Measurements from ENCODE around the gene TCF7L2.

DNA sequence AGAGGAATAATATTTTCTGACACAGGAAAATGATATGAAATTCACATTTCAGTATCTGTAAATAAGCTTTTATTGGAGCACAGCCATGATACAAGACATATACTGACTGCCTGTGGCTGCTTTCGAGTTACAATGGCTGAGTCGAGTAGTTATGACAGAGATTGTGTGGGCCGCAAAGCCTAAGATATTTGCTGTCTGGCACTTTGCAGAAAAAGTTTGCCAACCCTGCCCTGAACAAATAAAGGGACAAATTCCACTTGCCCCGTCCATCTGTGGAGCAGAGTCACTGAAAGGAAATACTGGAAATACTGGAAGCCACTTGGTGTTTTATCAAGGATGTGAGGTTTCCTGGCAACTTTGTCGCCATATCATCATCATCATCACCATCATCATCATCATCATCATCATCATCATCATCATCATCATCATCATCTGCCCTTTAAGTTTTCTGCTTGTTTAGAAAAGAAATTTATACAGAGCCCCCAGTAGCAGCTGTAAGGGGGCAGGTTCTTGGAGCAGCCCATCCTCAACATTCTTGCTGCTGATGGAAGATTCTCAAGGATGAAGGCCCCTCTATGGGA lies 85.8 kb downstream of the TCF7L2 start:
- TF ChIP-seq, protein P1, sequence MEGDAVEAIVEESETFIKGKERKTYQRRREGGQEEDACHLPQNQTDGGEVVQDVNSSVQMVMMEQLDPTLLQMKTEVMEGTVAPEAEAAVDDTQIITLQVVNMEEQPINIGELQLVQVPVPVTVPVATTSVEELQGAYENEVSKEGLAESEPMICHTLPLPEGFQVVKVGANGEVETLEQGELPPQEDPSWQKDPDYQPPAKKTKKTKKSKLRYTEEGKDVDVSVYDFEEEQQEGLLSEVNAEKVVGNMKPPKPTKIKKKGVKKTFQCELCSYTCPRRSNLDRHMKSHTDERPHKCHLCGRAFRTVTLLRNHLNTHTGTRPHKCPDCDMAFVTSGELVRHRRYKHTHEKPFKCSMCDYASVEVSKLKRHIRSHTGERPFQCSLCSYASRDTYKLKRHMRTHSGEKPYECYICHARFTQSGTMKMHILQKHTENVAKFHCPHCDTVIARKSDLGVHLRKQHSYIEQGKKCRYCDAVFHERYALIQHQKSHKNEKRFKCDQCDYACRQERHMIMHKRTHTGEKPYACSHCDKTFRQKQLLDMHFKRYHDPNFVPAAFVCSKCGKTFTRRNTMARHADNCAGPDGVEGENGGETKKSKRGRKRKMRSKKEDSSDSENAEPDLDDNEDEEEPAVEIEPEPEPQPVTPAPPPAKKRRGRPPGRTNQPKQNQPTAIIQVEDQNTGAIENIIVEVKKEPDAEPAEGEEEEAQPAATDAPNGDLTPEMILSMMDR (conservative IDR thresholded peaks at IDR 0.05), result no peak
- no peak for TF ChIP-seq EZH2 (IDR thresholded peaks at IDR 0.05; ENCODE audit: low read depth)
